GM18507 (cell line): ENCODE measurements around the gene SACM1L.

Source experiments
- DNase-seq: peaks from one replicate; pipeline ENCODE4 v3.0.0; 2011; ENCODE audit warnings: low read depth; ENCODE audit not compliant: insufficient read length; ENCODE audit errors: extremely low spot score
- FAIRE-seq: peaks from 2 replicates; lab custom pipeline; 2011; peaks lifted over from hg19 to GRCh38; lab: Jason Lieb, UNC

Gene SACM1L

DNA sequence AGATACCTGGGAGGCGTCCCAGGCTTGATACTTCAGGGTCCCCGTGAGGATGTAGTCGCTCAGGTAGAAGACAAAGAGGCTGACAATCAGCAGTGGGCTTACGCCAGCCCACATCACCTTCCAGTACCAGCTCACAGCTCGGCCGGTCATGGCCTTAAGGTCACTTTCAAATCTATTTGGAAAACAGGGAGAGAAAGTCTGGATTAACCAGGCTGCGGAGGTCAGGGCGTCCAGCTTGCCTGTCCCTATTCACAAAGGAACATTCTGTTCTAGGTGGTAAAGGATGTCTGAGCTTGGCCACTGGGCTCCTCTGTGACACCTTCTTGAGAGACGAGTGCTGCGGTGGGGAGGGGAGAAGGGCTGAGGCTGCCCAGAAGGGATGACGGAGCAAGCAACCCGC, 70.7 kb downstream of the SACM1L start:
- no peak for FAIRE-seq
- DNase-seq: no peak

GRCh38 chr3:45760878-45761711, 71.9 kb downstream of the SACM1L start:
- DNase-seq: peak; percentile 73
- peak; percentile 80 for FAIRE-seq

DNA sequence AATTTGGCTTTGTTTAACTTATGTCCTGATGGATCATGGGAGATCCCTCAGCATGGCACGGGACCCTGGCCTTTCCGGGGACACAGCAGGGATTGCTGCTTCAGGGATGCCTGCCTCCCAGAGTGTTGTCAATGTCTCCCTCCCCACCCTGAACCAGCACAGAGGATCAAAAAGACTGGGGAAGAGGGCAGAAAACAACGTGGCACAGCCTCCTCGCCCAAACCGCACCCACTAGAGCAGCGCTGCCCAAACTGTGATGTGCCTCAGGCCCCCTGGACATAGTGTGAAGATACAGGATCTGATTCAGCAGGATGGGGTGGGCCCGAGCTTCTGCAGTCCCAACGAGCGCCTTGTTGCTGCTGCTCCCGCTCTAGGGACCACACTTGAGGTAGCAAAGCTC, 72.6 kb downstream of the SACM1L start:
- DNase-seq (no peak), FAIRE-seq (no peak)

- FAIRE-seq (no peak), DNase-seq (no peak)
These were observed 73.6 kb downstream of the SACM1L start for GRCh38 chr3:45762647-45763302.

DNA sequence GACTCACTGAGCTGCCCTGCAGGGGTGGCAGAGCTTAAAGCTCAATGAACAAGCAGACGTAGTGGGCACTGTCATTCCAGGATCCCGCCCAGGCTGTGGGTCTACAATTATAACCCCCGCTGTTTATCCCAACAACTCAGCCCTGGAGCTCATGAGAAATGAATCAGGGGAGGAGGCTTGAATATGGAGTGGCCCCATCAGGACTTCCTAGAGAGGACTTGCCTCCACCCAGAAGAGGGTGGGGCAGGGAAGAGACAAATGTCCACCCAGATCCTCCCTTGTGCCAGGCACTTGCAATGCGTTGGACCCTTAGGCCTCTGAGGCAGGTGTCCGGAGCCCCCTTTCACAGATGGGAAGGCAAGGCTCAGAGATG, 74.1 kb downstream of the SACM1L start:
- DNase-seq (no peak), FAIRE-seq (no peak)

DNA sequence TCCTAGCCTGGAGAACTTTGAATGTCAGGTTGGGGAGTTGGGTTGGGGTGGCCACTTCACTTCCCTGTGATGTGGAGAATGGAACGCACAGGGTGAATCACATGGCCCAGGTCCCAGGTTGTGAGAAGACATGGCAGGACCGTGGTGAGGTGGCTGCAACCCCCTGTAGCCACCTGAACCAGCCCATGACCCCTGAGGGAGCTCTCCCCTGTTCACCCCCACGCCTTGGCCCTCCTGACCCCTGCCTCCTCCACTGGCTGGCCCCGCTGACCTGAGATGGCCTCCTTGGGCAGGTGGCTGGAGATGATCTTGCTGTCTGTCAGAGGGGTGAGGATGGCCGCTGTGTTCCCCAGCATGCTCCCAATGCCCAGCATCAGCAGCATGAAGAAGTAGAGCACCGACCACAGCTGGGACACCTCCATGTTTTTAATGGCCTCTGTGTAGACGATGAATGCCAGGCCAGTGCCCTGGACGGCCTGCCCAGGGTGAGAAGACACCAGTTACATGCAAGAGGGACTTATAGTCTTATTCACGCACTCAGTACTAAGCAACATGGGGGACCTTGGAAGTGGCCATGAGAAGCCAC, 76.2 kb downstream of the SACM1L start:
- no peak for FAIRE-seq
- DNase-seq: no peak

DNA sequence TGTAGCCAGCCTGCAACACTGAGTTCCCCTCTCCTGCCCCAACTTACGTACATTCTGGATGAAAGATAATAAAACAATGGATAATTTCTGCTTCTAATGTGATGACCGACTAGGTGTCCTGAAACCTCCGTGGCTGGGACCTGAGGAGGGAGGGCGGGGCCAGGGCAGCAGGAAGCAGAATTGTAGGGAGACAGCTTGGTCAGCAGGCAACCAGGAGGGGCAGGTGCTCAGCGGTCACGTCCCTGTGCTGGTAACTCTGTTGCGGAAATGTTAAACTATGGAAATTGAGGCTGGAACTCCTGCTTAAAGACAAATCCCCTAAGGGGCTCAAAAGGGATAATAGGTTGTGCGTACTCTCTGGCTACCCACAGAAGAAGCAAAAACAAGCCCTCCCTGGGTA, 76.8 kb downstream of the SACM1L start:
- no peak for FAIRE-seq
- DNase-seq: no peak

DNA sequence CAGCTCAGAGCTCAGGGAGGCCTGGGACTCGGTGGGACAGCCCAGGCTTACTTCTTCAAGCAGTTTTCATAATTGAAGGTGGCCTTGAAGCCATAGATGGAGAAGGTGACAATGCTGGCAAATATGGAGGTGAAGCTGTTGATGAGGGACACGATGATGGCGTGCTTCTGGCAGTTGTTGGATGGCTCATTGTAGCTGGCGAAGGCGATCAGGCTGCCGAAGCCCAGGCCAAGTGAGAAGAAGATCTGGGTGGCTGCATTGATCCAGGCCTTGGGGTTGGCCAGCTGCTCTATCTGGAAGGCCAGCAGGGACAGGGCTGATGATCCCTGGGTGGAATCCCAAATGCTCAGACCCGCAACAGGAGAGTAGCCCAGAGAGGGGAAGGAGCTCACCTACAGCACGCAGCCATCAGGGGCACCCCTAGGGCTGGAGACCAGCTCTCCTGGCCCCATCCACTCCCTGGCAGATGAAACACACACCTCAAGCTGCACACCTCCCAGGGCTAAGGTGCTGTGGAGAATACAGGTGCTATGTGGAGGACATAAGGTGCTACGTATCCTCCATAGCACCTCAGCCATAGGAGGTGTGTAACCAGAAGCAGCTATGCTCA, 82.1 kb downstream of the SACM1L start:
- DNase-seq (no peak), FAIRE-seq (no peak)

GRCh38 chr3:45771831-45772230, 82.6 kb downstream of the SACM1L start:
- no peak for DNase-seq
- no peak for FAIRE-seq

GRCh38 chr3:45772341-45773035, 83.3 kb downstream of the SACM1L start:
- DNase-seq: no peak
- FAIRE-seq: no peak

DNA sequence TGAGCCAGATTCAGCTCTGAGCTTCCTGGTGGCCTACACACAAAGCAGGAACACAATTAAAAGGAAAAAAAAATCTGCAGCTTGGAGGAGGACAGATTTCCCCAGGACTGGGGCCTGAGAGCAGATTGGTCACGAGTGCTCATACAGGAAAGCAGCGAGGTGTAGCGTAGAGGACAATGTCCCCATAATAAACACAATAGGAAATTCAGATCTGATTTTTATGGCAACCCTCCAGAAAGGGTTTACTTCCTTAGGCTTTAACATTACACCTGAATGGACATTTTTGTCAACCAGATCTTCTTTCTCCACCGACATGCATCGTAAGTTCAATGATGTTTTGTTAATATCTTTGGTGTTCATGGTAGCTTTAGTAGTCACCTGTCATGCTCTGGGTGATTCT, 83.9 kb downstream of the SACM1L start:
- no peak for DNase-seq
- FAIRE-seq: no peak

GRCh38 chr3:45773714-45774449, 84.7 kb downstream of the SACM1L start:
- no peak for DNase-seq
- no peak for FAIRE-seq

- FAIRE-seq: no peak
These were observed 85.7 kb downstream of the SACM1L start for GRCh38 chr3:45774581-45775521.

DNA sequence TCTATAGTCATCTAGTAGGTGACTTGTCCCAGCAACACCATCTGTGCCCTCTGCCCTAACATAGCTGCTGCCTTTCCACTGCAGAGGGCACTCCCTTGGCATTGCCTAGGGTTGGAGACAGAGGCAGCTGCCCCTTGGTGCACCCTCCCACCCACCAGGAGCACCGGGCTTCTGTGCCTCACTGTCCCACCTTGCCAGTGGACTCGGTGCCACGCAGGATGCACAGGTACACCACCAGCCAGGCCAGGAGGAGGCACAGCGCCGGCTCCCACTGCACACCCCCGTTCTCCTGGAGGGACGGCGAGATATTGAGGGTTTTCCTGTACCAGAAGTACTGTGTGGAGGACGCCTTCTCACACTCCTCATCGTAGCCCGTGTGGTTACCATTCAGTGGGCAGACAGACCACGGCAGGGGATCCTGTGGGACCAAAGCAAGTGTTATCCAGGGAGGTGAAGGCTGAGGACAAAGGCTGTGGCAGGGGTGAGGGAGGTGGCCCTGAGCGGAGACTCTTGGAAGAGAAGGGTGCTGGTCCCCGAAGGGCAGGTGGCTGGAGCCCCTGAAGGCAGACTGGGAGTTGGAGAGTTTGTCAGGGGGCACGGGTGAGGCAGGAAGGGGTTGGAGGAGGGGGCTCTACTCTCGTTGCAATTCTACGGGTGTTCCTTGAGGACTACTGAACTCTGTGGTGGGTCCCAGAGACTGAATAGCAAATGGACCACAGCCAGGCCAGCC, 86.5 kb downstream of the SACM1L start:
- FAIRE-seq: no peak
- no peak for DNase-seq

More at GRCh38 chr3:45774581-45775521, 85.7 kb downstream of the SACM1L start:
- no peak for DNase-seq

DNA sequence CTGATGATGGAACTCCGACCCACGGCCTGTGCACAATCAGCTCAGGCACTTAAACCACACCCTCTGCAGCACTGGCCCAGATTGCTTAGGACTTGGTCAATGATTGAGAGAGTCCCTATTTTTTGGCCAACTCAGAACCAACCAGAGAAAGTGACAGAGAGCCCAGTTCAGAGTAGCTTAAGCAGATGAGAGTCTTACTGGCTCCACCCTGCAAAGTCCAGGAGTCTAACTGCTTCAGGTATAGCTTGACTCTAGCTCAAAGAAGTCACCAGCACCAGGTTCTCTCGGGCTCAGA, 87.1 kb downstream of the SACM1L start:
- FAIRE-seq: no peak
- no peak for DNase-seq

- DNase-seq: no peak
- no peak for FAIRE-seq
These were observed 87.4 kb downstream of the SACM1L start for GRCh38 chr3:45776611-45777010.

GRCh38 chr3:45777111-45777745, 88.0 kb downstream of the SACM1L start:
- no peak for DNase-seq
- FAIRE-seq: no peak
